IMR-90 (cell line): ENCODE measurements around the gene RNF6. TPM values are rescaled to one million over a fixed set of nuclear protein-coding genes. Genes with fewer than 3 reads are reported as not detected.
A peak's percentile ranks its signal among the peaks of the same experiment; 100 is the strongest.

ENCODE experiments used
- ATAC-seq: fragments of 200-7000 bp; cut with Tn5 transposase; 2 replicates; pipeline ENCODE4 v1.9.1; 2020; ENCODE audit warnings: low read depth, mild to moderate bottlenecking, moderate library complexity
- BruUV-seq: library from RNA; stranded (reverse); fragments of 400-500 nt; replicated peaks from 2 replicates; lab custom pipeline; 2021; lab: Mats Ljungman, UMichigan
- CTCF ChIA-PET: fragments of 300-600 bp; formaldehyde crosslinking; extraction: SDS; loops from one replicate; lab custom pipeline; 2021; ENCODE audit warnings: antibody characterized with exemption; lab: Yijun Ruan, JAX
- POLR2A ChIA-PET: fragments of 300-600 bp; sonication (Branson Sonifier 250); formaldehyde crosslinking; loops from one replicate; lab custom pipeline; 2022; ENCODE audit warnings: antibody characterized with exemption; ENCODE audit not compliant: unreplicated experiment; lab: Charles Lee
- DNase-seq: peaks from one replicate; pipeline ENCODE4 v3.0.0; 2013
- H2AFZ ChIP-seq: replicated peaks from 2 replicates; pipeline ENCODE3; 2013; ENCODE audit warnings: low read length, mild to moderate bottlenecking; ENCODE audit not compliant: poor library complexity
- H2AK5ac ChIP-seq: 2 replicates; pipeline ENCODE4 v1.6.1; 2013; ENCODE audit warnings: low read depth, low read length, inconsistent platforms
- H2AK9ac ChIP-seq: replicated peaks from 2 replicates; pipeline ENCODE3; 2013; ENCODE audit warnings: mild to moderate bottlenecking, low read depth, low read length, moderate library complexity; ENCODE audit not compliant: poor library complexity
- H2BK120ac ChIP-seq: 2 replicates; pipeline ENCODE4 v1.6.1; 2013; ENCODE audit warnings: low read depth, low read length, inconsistent platforms
- H2BK15ac ChIP-seq: 3 replicates; pipeline ENCODE4 v1.6.1; 2013; ENCODE audit warnings: low read depth, low read length, inconsistent platforms
- H2BK20ac ChIP-seq: 2 replicates; pipeline ENCODE4 v1.6.1; 2013; ENCODE audit warnings: low read depth, mild to moderate bottlenecking, inconsistent platforms, low read length, moderate library complexity
- H2BK5ac ChIP-seq: 2 replicates; pipeline ENCODE4 v1.6.1; 2013; ENCODE audit warnings: mild to moderate bottlenecking, low read depth, low read length, inconsistent platforms; ENCODE audit not compliant: poor library complexity, severe bottlenecking
- H3K14ac ChIP-seq: replicated peaks from 2 replicates; pipeline ENCODE4 v1.6.1; 2013; ENCODE audit warnings: low read depth, low read length, inconsistent platforms
- H3K18ac ChIP-seq: 2 replicates; pipeline ENCODE4 v1.6.1; 2013; ENCODE audit warnings: low read depth, low read length, control low read depth
- H3K23ac ChIP-seq: 2 replicates; pipeline ENCODE4 v1.6.1; 2013; ENCODE audit warnings: low read depth, low read length, inconsistent platforms
- H3K27ac ChIP-seq: 2 replicates; pipeline ENCODE4 v1.5.1; 2013; ENCODE audit warnings: mild to moderate bottlenecking, control low read depth, low read length; ENCODE audit not compliant: insufficient read depth
- H3K27me3 ChIP-seq: 2 replicates; pipeline ENCODE4 v1.6.1; 2013; ENCODE audit warnings: low read length; ENCODE audit not compliant: control insufficient read depth, insufficient read depth
- H3K36me3 ChIP-seq: 2 replicates; pipeline ENCODE4 v1.6.1; 2013; ENCODE audit warnings: low read length, mixed read lengths; ENCODE audit not compliant: control insufficient read depth, insufficient read depth
- H3K4ac ChIP-seq: 2 replicates; pipeline ENCODE4 v1.6.1; 2013; ENCODE audit warnings: low read depth, low read length, inconsistent platforms
- H3K4me1 ChIP-seq: 2 replicates; pipeline ENCODE4 v1.6.1; 2013; ENCODE audit warnings: low read length, mixed read lengths; ENCODE audit not compliant: control insufficient read depth, insufficient read depth
- H3K4me2 ChIP-seq: 2 replicates; pipeline ENCODE4 v1.6.1; 2013; ENCODE audit warnings: low read depth, mild to moderate bottlenecking, control low read depth, low read length, moderate library complexity
- H3K4me3 ChIP-seq: 2 replicates; pipeline ENCODE4 v1.5.1; 2013; ENCODE audit warnings: low read depth, mild to moderate bottlenecking, control low read depth, low read length, moderate library complexity; ENCODE audit not compliant: insufficient read depth
- H3K56ac ChIP-seq: 2 replicates; pipeline ENCODE4 v1.6.1; 2013; ENCODE audit warnings: low read length, inconsistent platforms; ENCODE audit not compliant: insufficient read depth; ENCODE audit errors: extremely low read depth
- H3K79me1 ChIP-seq, 2 experiments: 2 replicates each; pipeline ENCODE4 v1.6.1; 2013; ENCODE audit warnings: low read length in 2 of 2, inconsistent platforms in 1 of 2, low read depth in 1 of 2
- H3K9ac ChIP-seq: 2 replicates; pipeline ENCODE4 v1.6.1; 2013; ENCODE audit warnings: low read depth, low read length, control low read depth
- H3K9me1 ChIP-seq: 2 replicates; pipeline ENCODE4 v1.6.1; 2013; ENCODE audit warnings: low read length, inconsistent platforms; ENCODE audit not compliant: insufficient read depth
- H3K9me3 ChIP-seq: 2 replicates; pipeline ENCODE4 v1.6.1; 2013; ENCODE audit warnings: low read length; ENCODE audit not compliant: control insufficient read depth, insufficient read depth
- H4K20me1 ChIP-seq: 2 replicates; pipeline ENCODE4 v1.6.1; 2013; ENCODE audit warnings: low read length, inconsistent platforms; ENCODE audit not compliant: insufficient read depth
- H4K5ac ChIP-seq: 2 replicates; pipeline ENCODE4 v1.6.1; 2013; ENCODE audit warnings: mild to moderate bottlenecking, low read depth, low read length, control low read depth
- H4K8ac ChIP-seq, 2 experiments: 2 replicates each; pipeline ENCODE4 v1.6.1; 2013; ENCODE audit warnings: low read depth in 2 of 2, low read length in 2 of 2, control low read depth in 1 of 2, inconsistent platforms in 1 of 2
- H4K91ac ChIP-seq: 2 replicates; pipeline ENCODE4 v1.6.1; 2013; ENCODE audit warnings: low read depth, low read length, inconsistent platforms; ENCODE audit not compliant: insufficient read depth
- FOS ChIP-seq: fragments of 150-350 bp; IDR thresholded peaks from 2 replicates; pipeline ENCODE4 v1.6.1; 2016; ENCODE audit warnings: low read depth, low read length
- RAD21 ChIP-seq: IDR thresholded peaks from 2 replicates; pipeline ENCODE4 v1.6.1; 2012; ENCODE audit warnings: low read length, improper control_type of control experiment
- SMC3 ChIP-seq: fragments of 150-350 bp; IDR thresholded peaks from 2 replicates; pipeline ENCODE4 v1.6.1; 2016; ENCODE audit warnings: low read depth, mild to moderate bottlenecking, antibody characterized with exemption, low read length, moderate library complexity
- WGBS, 2 experiments: methylation state at CpG; one replicate each; pipeline versions ENCODE4 v1.1.5 to v1.1.7; 2013; ENCODE audit warnings: missing lambda C conversion rate in 2 of 2; ENCODE audit not compliant: insufficient read length in 1 of 2; ENCODE audit errors: extremely low coverage in 2 of 2; 5-methylcytosine and 5-hydroxymethylcytosine counted together
- dilution Hi-C: fragments of 300-500 bp; cut with HindIII; formaldehyde crosslinking; loops from one replicate; pipeline ENCODE4 v1.14.3; 2018; ENCODE audit warnings: low sequenced_read_pairs; ENCODE audit not compliant: unreplicated experiment
- in situ Hi-C: fragments of 300-500 bp; cut with MboI; formaldehyde crosslinking; loops from 3 replicates; pipeline ENCODE4 v1.14.3; 2019; ENCODE audit warnings: low sequenced_read_pairs, inconsistent platforms, mixed read lengths
- intact Hi-C: fragments of 100-400 bp; cut with micrococcal nuclease; formaldehyde crosslinking; loops from 2 replicates; pipeline ENCODE4 v1.10.0; 2022
- polyA plus RNA-seq, 3 experiments: library from polyadenylated mRNA; depleted of rRNA; stranded (reverse); fragments of >200 nt; gene quantifications; 2 replicates each; pipeline ENCODE4 v1.2.3, GENCODE V29; 2012; ENCODE audit warnings: low replicate concordance in 1 of 3
- total RNA-seq: library from RNA; depleted of rRNA; stranded (reverse); fragments of >200 nt; gene quantifications from 2 replicates; pipeline ENCODE4 v1.2.3, GENCODE V29; 2012

RNF6 gene
- total and polyA plus RNA-seq, 2 of the 4 experiments (the other 2 are of a cell fraction) = 22.9 to 33.3 TPM

DNA sequence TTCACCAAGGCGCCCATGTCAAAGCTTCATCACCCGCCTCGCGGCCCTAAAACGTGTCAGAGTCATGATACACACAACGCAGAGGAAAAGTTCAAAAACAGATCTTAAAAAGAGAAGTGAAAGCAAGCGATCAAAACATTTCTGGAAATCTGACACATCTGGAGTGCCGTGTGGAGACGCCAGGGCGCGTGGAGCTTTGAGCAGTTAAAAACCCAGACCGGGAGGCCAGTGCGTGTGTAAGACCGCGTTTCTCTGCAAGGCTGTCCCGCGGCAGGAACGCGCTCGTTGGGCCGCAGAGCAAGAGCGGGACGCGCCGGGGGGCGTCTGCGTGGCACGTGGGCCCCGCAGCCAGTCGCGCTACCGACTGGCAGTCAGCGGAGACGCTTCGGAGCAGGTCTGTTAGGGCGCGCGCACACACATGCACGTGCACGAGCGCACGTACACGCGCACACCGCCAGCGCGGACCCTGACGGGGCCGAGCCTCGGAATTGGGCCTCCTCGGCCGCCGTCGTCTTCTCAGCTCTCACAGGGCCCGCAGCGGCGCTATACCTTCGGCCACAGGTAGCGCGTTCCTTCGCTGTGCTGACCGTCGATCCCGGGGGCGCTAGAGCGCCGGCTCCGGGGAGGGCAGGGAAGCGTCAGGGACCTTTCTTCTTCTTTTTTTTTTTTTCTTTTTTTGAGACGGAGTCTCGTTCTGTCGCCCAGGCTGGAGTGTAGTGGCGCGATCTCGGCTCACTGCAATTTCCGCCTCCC, 35.8 kb downstream of the RNF6 start (continued):
- 0 out of 2 replicates have a peak, but pooled peaks have one; percentile 1 for TF ChIP-seq SMC3
- TF ChIP-seq FOS = no peak

DNA sequence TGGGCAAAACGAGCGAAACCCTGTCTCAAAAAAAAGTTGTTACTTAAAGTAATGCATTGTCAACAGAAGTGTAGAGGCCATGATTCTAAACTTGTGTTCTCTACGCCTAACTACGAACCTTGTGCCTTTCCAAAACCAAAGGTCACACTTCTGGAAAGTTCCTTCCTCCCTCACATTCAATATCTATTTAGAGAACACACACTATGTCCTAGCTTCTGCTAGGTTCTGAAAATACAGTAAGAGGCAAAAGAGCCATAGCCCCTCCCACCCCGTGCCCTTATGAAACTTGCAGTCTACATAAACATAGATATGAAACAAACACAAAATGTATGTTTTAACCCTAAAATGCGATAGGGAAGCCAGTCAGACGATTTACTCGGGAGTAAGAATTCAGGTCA, 36.4 kb downstream of the RNF6 start:
- Histone ChIP-seq H3K4me1 (peaks cover 3% of the 10 kb centered on the region; the same call in 1 of the 2 replicates), H4K8ac (peak overlapping the region; percentile 33 to 62; a peak in 3 of 4 replicates), H3K23ac (0 out of 2 replicates have a peak overlapping the region, but pooled peaks have one; percentile 18), H3K9ac (peak overlapping the region; percentile 68), H3K79me1 (peaks cover 6 to 7% of the 10 kb centered on the region in 2 experiments; a peak in 3 of 4 replicates), H3K9me1 (no peaks in the 10 kb centered on the region), H2AK5ac (no peak overlapping the region), H3K4ac (no peak overlapping the region), H2BK20ac (no peak overlapping the region), H2AK9ac (no peak overlapping the region), H4K20me1 (no peaks in the 10 kb centered on the region), H2AFZ (peak overlapping the region; percentile 99), H3K27ac (peak overlapping the region; percentile 71), H4K5ac (no peak overlapping the region; the same call in 1 of the 2 replicates), H3K36me3 (no peaks in the 10 kb centered on the region), H3K9me3 (no peaks in the 10 kb centered on the region), H3K4me3 (peak overlapping the region; percentile 63), H3K27me3 (no peaks in the 10 kb centered on the region), H3K56ac (no peak overlapping the region), H3K18ac (no peak overlapping the region), H3K4me2 (peak overlapping the region; percentile 73), H4K91ac (0 out of 2 replicates have a peak overlapping the region, but pooled peaks have one; percentile 6), H2BK120ac (peak overlapping the region; percentile 41; the same call in 1 of the 2 replicates), H2BK15ac (no peak overlapping the region), H2BK5ac (no peak overlapping the region), H3K14ac (peak overlapping the region; percentile 24; the same call in 1 of the 2 replicates)
- peak; percentile 7 for ATAC-seq
- ChIA-PET POLR2A (no interaction called here), CTCF (interaction anchor here (0.8 to 3.5 kb wide), 7 partner anchors 13 to 534 kb away, joined by 3 to 27 read pairs (median 5); no protein-coding TSS in a partner anchor)
- intact Hi-C loops (loop anchor here (2.0 to 5.0 kb wide), 2 partner anchors 35 to 297 kb away; no protein-coding TSS in a partner anchor), dilution Hi-C loops (no loop called here), in situ Hi-C loops (loop anchor here (25.0 kb wide), 1 partner anchor 702 kb away; no protein-coding TSS in a partner anchor)
- peak; percentile 3 for DNase-seq
- TF ChIP-seq RAD21 = no peak
- BruUV-seq = no TSS peak
- no CpG with 5 or more reads among the region's 8 CpGs for WGBS, 2 experiments
